SH-SY5Y (cell line): ENCODE results near the gene TRPM2.

Experiments used
- GATA2 ChIP-seq: IDR thresholded peaks from 2 replicates; pipeline ENCODE4 v1.6.1; 2011; ENCODE audit warnings: mild to moderate bottlenecking, low read depth, low read length
- GATA3 ChIP-seq: IDR thresholded peaks from 2 replicates; pipeline ENCODE4 v1.6.1; 2011; ENCODE audit warnings: low read depth, mild to moderate bottlenecking, low read length, moderate library complexity

GRCh38 chr21:44490816-44491215, 137.4 kb downstream of the TRPM2 start:
- TF ChIP-seq GATA2 = no peak
- no peak for TF ChIP-seq GATA3
